Bronchial epithelial cell (primary cell): ENCODE measurements around the gene PEAK1. TPM values are rescaled to one million over a fixed set of nuclear protein-coding genes. Genes with fewer than 3 reads are reported as not detected.

Experiments used
- DNase-seq: peaks from one replicate; pipeline ENCODE4 v3.0.0-alpha.2; 2010; ENCODE audit warnings: low read depth
- FAIRE-seq: peaks from 2 replicates; lab custom pipeline; 2011; peaks lifted over from hg19 to GRCh38; lab: Jason Lieb, UNC
- H3K27me3 ChIP-seq: 2 replicates; pipeline ENCODE4 v1.5.1; 2011; ENCODE audit warnings: low read length; ENCODE audit not compliant: control insufficient read depth, insufficient read depth
- H3K36me3 ChIP-seq: 2 replicates; pipeline ENCODE4 v1.5.1; 2011; ENCODE audit warnings: low read length; ENCODE audit not compliant: control insufficient read depth, insufficient read depth
- H3K4me3 ChIP-seq: 2 replicates; pipeline ENCODE4 v1.5.1; 2011; ENCODE audit warnings: mild to moderate bottlenecking, low read depth, low read length, control low read depth
- total RNA-seq: library from RNA; depleted of rRNA; stranded (reverse); fragments of >200 nt; gene quantifications from 2 replicates; pipeline ENCODE4 v1.2.1, GENCODE V29; 2014
- TF ChIP-seq, protein P1 (sequence below): IDR thresholded peaks from 2 replicates; pipeline ENCODE4 v1.5.1; 2011; ENCODE audit warnings: mild to moderate bottlenecking, moderate library complexity, low read length, control low read depth, inconsistent platforms; ENCODE audit not compliant: insufficient read depth, severe bottlenecking

PEAK1 gene
- total RNA-seq, 1 donor from 2014 or later, result 3.7 TPM

DNA sequence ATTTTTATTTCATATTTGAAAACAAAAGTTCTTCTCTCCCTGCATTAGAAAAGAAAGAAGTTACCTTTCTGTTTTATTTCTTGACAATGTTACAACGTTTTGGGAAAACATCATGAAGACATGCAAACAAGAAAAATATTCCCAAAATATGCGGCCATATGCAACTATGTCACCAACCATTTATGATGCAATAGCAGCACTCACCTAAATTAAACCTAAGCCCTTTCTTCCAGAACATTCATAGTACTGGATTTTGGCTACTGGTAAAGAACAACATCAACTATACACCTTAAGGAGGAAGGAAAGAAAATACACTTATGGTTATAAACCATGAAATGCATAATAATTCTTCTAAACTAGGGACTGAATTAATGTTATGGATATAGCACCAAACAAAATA, 164.5 kb downstream of the PEAK1 start:
- FAIRE-seq (no peak), DNase-seq (no peak)
- Histone ChIP-seq H3K36me3 (no peaks in the 10 kb centered on the region), H3K27me3 (no peaks in the 10 kb centered on the region), H3K4me3 (no peak overlapping the region)
- TF ChIP-seq, protein P1, sequence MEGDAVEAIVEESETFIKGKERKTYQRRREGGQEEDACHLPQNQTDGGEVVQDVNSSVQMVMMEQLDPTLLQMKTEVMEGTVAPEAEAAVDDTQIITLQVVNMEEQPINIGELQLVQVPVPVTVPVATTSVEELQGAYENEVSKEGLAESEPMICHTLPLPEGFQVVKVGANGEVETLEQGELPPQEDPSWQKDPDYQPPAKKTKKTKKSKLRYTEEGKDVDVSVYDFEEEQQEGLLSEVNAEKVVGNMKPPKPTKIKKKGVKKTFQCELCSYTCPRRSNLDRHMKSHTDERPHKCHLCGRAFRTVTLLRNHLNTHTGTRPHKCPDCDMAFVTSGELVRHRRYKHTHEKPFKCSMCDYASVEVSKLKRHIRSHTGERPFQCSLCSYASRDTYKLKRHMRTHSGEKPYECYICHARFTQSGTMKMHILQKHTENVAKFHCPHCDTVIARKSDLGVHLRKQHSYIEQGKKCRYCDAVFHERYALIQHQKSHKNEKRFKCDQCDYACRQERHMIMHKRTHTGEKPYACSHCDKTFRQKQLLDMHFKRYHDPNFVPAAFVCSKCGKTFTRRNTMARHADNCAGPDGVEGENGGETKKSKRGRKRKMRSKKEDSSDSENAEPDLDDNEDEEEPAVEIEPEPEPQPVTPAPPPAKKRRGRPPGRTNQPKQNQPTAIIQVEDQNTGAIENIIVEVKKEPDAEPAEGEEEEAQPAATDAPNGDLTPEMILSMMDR, result no peak

DNA sequence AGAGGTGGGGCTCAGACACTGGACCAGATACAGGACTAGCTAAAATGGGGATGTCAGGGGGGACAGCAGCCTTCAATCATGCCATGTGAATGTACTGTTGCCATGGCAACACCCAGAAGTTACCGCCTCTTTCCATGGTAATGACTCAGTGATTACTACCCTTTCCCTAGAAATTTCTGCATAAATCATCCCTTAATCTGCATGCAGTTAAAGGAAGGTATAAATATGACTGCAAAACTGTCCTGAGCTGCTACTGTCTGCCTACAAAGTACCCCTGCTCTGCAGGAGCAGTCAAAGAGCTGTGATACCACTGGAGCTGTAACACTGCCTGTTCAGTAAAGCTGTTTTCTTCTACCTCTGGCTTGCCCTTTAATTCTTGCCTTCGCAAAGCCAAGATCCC, 168.2 kb downstream of the PEAK1 start:
- DNase-seq (no peak), FAIRE-seq (no peak)
- TF ChIP-seq, protein P1, result no peak
- no peak overlapping the region for H3K4me3 ChIP-seq
- H3K27me3 ChIP-seq, result no peaks in the 10 kb centered on the region
- H3K36me3 ChIP-seq, result no peaks in the 10 kb centered on the region

GRCh38 chr15:77247116-77247515, 172.8 kb downstream of the PEAK1 start:
- no peak overlapping the region for H3K4me3 ChIP-seq
- TF ChIP-seq, protein P1, result no peak
- FAIRE-seq (no peak), DNase-seq (no peak)
- no peaks in the 10 kb centered on the region for H3K27me3 ChIP-seq
- H3K36me3 ChIP-seq, result no peaks in the 10 kb centered on the region

DNA sequence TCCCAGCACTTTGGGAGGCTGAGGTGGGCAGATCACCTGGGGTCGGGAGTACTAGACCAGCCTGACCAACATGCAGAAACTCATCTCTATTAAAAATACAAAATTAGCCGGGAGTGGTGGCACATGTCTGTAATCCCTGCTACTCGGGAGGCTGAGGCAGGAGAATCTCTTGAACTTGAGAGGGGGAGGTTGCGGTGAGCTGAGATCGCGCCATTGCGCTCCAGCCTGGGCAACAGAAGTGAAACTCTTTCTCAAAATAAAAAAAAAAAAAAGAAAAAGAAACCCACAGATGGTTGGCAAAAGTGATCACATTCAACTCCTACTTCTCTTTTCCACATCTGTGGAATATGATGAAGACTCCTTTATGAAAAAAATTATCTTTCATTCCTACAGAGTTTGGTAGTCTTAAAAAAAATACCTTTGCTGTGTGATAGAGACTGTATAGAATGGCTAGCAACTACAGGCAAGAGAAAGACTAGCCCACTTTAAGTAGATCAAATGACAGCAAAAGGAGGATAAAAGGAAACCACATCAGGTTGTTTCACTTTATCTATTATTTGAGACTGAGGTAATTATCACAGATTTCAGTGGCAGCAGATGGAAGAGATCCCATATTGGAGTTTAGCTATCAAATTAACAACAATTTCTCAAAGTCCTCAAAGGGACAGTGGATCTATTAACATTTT, 176.0 kb downstream of the PEAK1 start:
- TF ChIP-seq, protein P1, result no peak
- H3K4me3 ChIP-seq, result no peak overlapping the region
- DNase-seq (no peak), FAIRE-seq (no peak)
- H3K36me3 ChIP-seq, result no peaks in the 10 kb centered on the region
- no peaks in the 10 kb centered on the region for H3K27me3 ChIP-seq

DNA sequence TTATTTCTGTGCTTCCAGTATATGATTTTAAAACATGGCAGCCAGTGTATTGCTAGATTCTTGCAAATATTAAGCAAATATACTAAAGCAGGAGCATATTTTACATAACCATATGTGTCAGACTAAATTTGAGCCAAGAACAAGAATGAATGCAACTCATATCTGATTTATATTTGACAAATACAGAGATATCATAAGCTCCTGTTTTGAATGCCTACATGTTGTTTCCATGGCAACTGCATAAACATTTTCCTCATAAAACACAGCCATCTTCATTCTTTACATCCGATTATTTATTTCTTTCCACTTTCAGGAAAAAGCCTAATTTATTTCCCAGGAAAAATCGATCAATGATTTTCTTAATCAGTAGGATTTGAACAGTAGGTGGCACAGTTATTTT, 176.8 kb downstream of the PEAK1 start:
- no peaks in the 10 kb centered on the region for H3K36me3 ChIP-seq
- TF ChIP-seq, protein P1, result no peak
- FAIRE-seq (no peak), DNase-seq (no peak)
- no peak overlapping the region for H3K4me3 ChIP-seq
- H3K27me3 ChIP-seq, result no peaks in the 10 kb centered on the region
